ENCODE data around the gene BAZ2A. TPM values are rescaled to one million over a fixed set of nuclear protein-coding genes. Genes with fewer than 3 reads are reported as not detected.

The BAZ2A gene
- total RNA-seq, 1 donor from 2014 or later = 117 TPM

- Mint-ChIP-seq H3K27me3 (no peaks in the 10 kb centered on the region), H3K27ac (peak within 1 kb of the TSS; percentile 97), H3K9me3 (no peaks in the 10 kb centered on the region), H3K36me3 (ENCODE audit: low read depth) (peaks cover 45% of the 10 kb centered on the region), H3K4me3 (peak within 1 kb of the TSS; percentile 85), H3K4me1 (peaks cover 18% of the 10 kb centered on the region)
- DNase-seq = peak; percentile 97
- intact Hi-C loops (cut with micrococcal nuclease) = loop anchor here (1.0 kb wide), 5 partner anchors 10 to 79 kb away; partner anchors contain the start of genes NACA and PTGES3
These were observed 15.8 kb upstream of the BAZ2A start, which contains the start of gene ATP5F1B for GRCh38 chr12:56645717-56646446. ATP5F1B (minus strand) TSS chr12:56645984; CDS start chr12:56645963, 21 bp downstream.

GRCh38 chr12:56645201-56645716, 15.1 kb upstream of the BAZ2A start:
- Mint-ChIP-seq H3K9me3 (no peaks in the 10 kb centered on the region), H3K4me3 (peak overlapping the region; percentile 85), H3K36me3 (ENCODE audit: low read depth) (peaks cover 49% of the 10 kb centered on the region), H3K4me1 (peaks cover 22% of the 10 kb centered on the region), H3K27ac (peak overlapping the region; percentile 97), H3K27me3 (no peaks in the 10 kb centered on the region)
- no peak for DNase-seq
- intact Hi-C loops (cut with micrococcal nuclease) = no loop called here

- DNase-seq = no peak
- H3K4me3 Mint-ChIP-seq = peak overlapping the region; percentile 85
- intact Hi-C loops (cut with micrococcal nuclease) = no loop called here
- H3K27ac Mint-ChIP-seq = peak overlapping the region; percentile 97
- peaks cover 55% of the 10 kb centered on the region for H3K36me3 Mint-ChIP-seq (ENCODE audit: low read depth)
- no peaks in the 10 kb centered on the region for H3K9me3 Mint-ChIP-seq
- H3K27me3 Mint-ChIP-seq = no peaks in the 10 kb centered on the region
- peaks cover 24% of the 10 kb centered on the region for H3K4me1 Mint-ChIP-seq
These were observed 14.5 kb upstream of the BAZ2A start for GRCh38 chr12:56644654-56645053.

- Mint-ChIP-seq H3K4me1 (peaks cover 41% of the 10 kb centered on the region), H3K4me3 (no peak overlapping the region), H3K27me3 (no peaks in the 10 kb centered on the region), H3K36me3 (ENCODE audit: low read depth) (peaks cover 78% of the 10 kb centered on the region), H3K27ac (no peak overlapping the region), H3K9me3 (no peaks in the 10 kb centered on the region)
- intact Hi-C loops (cut with micrococcal nuclease) = no loop called here
- DNase-seq = no peak
These were observed 11.1 kb upstream of the BAZ2A start for GRCh38 chr12:56641219-56641618.

- H3K4me3 Mint-ChIP-seq = peak overlapping the region; percentile 23
- H3K4me1 Mint-ChIP-seq = peaks cover 56% of the 10 kb centered on the region
- intact Hi-C loops (cut with micrococcal nuclease) = loop anchor here (2.0 to 10.0 kb wide), 7 partner anchors 51 to 607 kb away; partner anchors contain the start of genes IL23A, NAB2, NACA and PAN2
- no peaks in the 10 kb centered on the region for H3K27me3 Mint-ChIP-seq
- no peaks in the 10 kb centered on the region for H3K9me3 Mint-ChIP-seq
- DNase-seq = no peak
- peak overlapping the region; percentile 6 for H3K27ac Mint-ChIP-seq
- H3K36me3 Mint-ChIP-seq (ENCODE audit: low read depth) = peaks cover 46% of the 10 kb centered on the region
These were observed 7.5 kb upstream of the BAZ2A start for GRCh38 chr12:56637621-56638020.

- H3K27me3 Mint-ChIP-seq = no peaks in the 10 kb centered on the region
- peak overlapping the region; percentile 99 for H3K4me3 Mint-ChIP-seq
- peaks cover 60% of the 10 kb centered on the region for H3K4me1 Mint-ChIP-seq
- DNase-seq = peak; percentile 96
- H3K36me3 Mint-ChIP-seq (ENCODE audit: low read depth) = peaks cover 39% of the 10 kb centered on the region
- H3K9me3 Mint-ChIP-seq = no peaks in the 10 kb centered on the region
- H3K27ac Mint-ChIP-seq = peak overlapping the region; percentile 93
- intact Hi-C loops (cut with micrococcal nuclease) = loop anchor here (1.0 to 10.0 kb wide), 8 partner anchors 9 to 608 kb away; partner anchors contain the start of genes IL23A, NAB2, NACA and PAN2
These were observed 6.8 kb upstream of the BAZ2A start for GRCh38 chr12:56636675-56637540.

- no peaks in the 10 kb centered on the region for H3K9me3 Mint-ChIP-seq
- intact Hi-C loops (cut with micrococcal nuclease) = loop anchor here (1.0 to 10.0 kb wide), 8 partner anchors 10 to 609 kb away; partner anchors contain the start of genes IL23A, NAB2, NACA and PAN2
- H3K4me1 Mint-ChIP-seq = peaks cover 66% of the 10 kb centered on the region
- peaks cover 35% of the 10 kb centered on the region for H3K36me3 Mint-ChIP-seq (ENCODE audit: low read depth)
- peak overlapping the region; percentile 99 for H3K4me3 Mint-ChIP-seq
- peak overlapping the region; percentile 93 for H3K27ac Mint-ChIP-seq
- DNase-seq = peak; percentile 92
- H3K27me3 Mint-ChIP-seq = no peaks in the 10 kb centered on the region
These were observed 5.9 kb upstream of the BAZ2A start for GRCh38 chr12:56635806-56636674.

GRCh38 chr12:56634837-56635791, 5.0 kb upstream of the BAZ2A start:
- no peaks in the 10 kb centered on the region for H3K9me3 Mint-ChIP-seq
- DNase-seq = peak; percentile 92
- H3K27me3 Mint-ChIP-seq = no peaks in the 10 kb centered on the region
- H3K27ac Mint-ChIP-seq = peak overlapping the region; percentile 93
- H3K36me3 Mint-ChIP-seq (ENCODE audit: low read depth) = peaks cover 35% of the 10 kb centered on the region
- peak overlapping the region; percentile 99 for H3K4me3 Mint-ChIP-seq
- H3K4me1 Mint-ChIP-seq = peaks cover 70% of the 10 kb centered on the region
- intact Hi-C loops (cut with micrococcal nuclease) = loop anchor here (5.0 to 10.0 kb wide), 5 partner anchors 300 to 610 kb away; partner anchors contain the start of genes IL23A, NAB2, PAN2 and RPL41

- Mint-ChIP-seq H3K36me3 (ENCODE audit: low read depth) (peaks cover 30% of the 10 kb centered on the region), H3K9me3 (no peaks in the 10 kb centered on the region), H3K27ac (peak overlapping the region; percentile 88), H3K4me3 (peak overlapping the region; percentile 99), H3K27me3 (no peaks in the 10 kb centered on the region), H3K4me1 (peaks cover 70% of the 10 kb centered on the region)
- DNase-seq = peak; percentile 76
- intact Hi-C loops (cut with micrococcal nuclease) = loop anchor here (10.0 kb wide), 3 partner anchors 300 to 610 kb away; partner anchors contain the start of genes IL23A, PAN2 and ZBTB39
These were observed 4.2 kb upstream of the BAZ2A start for GRCh38 chr12:56634242-56634836.

GRCh38 chr12:56633468-56634241, 3.5 kb upstream of the BAZ2A start:
- H3K9me3 Mint-ChIP-seq = no peaks in the 10 kb centered on the region
- H3K4me3 Mint-ChIP-seq = peak overlapping the region; percentile 99
- DNase-seq = no peak
- intact Hi-C loops (cut with micrococcal nuclease) = loop anchor here (10.0 kb wide), 3 partner anchors 299 to 611 kb away; partner anchors contain the start of genes IL23A, PAN2 and ZBTB39
- H3K27me3 Mint-ChIP-seq = no peaks in the 10 kb centered on the region
- peaks cover 28% of the 10 kb centered on the region for H3K36me3 Mint-ChIP-seq (ENCODE audit: low read depth)
- H3K4me1 Mint-ChIP-seq = peaks cover 69% of the 10 kb centered on the region
- H3K27ac Mint-ChIP-seq = peak overlapping the region; percentile 88
